HUDEP-2 (cell line): Measurements from ENCODE around the gene POC1B.

ENCODE experiments used
- DNase-seq, 76 experiments: peaks; one replicate each; lab custom pipeline; 2025; ENCODE audit not compliant: unreplicated experiment in 76 of 76; lab: John Stamatoyannopoulos, UW

POC1B gene

DNA sequence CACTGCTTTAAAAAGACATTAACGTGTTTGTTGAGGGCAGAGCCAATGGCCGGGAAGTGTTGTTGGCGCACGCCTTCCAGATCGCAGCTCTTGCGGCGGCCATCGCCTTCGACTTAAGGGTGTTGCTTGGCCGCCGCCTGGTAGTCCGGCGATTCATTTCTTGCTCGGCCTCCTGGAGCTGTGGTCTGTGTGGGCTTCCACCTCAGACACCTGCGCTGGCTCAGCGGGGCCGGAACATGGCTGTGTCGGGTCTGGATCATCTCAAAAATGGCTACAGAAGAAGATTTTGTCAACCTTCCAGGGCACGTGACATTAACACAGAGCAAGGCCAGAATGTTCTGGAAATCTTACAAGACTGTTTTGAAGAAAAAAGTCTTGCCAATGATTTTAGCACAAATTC lies 26.0 kb downstream of the POC1B start:
- no peak for DNase-seq

- no peak for DNase-seq
Observed at GRCh38 chr12:89497467-89497866, 28.4 kb downstream of the POC1B start.

DNA sequence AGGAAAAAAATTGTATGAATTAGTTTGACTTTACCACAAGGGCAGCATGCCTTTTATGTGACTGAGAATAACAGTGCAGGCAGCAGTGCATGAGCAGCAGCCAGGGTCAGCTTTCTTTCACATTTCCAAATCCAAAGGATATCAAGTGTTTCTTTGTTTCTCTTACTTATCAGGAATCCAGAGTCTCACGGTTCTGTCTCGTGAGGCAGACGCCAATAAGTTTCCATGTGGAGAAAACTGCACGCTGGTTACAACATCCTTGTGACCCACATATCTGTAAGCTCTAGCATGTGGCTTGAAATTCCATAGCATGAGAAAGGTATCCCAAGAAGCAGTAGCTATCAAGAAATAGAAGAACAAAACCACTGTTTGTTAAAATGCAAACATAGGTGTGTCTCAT lies 28.8 kb downstream of the POC1B start:
- DNase-seq = no peak

- DNase-seq = no peak
Observed at GRCh38 chr12:89494411-89495231, 31.2 kb downstream of the POC1B start.

DNA sequence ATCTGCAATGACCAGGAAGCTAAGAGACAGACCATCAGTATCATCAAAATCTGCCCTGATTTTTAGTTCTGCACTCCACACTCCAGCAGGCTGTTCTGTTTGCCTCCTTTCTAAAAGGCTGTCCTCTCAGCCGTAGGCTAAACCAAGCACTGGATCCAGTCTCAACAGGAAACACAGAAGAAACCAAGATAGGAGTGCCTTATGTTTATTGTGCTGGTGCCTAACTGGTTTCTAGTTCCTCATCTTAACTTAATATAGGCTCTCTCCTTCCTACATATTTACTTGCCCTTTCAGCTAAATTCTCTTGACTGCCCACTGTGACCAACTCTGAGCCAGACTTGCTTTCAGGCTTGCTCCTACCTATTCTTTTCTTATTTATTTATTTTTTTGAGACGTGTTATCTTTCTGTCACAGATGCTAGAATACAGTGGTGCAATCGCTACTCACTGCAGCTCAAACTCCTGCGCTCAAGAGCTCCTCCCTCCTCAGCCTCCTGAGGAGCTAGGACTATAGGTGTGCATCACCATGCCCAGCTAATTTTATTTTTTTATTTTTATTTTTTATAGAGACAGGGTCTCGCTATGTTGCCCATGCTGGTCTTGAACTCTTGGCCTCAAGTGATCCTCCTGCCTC lies 32.1 kb downstream of the POC1B start:
- no peak for DNase-seq

DNA sequence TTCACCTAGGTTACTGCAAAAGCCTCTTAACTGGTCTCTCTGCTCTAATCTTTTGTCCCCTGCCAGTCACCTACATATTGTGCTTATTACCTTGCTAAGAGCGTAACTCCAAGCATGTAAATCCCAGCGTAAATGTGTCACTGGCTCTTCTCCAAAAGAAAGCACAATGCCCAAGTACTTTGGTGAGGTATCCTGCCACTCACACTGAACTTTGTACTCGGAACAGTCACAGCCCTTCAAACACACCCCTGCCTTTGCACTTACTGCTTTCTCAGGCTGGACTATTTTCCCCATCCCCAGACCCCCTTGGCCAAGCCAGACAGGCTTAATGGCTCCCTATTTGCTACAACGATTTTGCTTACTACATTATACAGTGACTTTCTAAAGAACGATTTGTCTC lies 33.0 kb downstream of the POC1B start:
- DNase-seq = no peak

DNA sequence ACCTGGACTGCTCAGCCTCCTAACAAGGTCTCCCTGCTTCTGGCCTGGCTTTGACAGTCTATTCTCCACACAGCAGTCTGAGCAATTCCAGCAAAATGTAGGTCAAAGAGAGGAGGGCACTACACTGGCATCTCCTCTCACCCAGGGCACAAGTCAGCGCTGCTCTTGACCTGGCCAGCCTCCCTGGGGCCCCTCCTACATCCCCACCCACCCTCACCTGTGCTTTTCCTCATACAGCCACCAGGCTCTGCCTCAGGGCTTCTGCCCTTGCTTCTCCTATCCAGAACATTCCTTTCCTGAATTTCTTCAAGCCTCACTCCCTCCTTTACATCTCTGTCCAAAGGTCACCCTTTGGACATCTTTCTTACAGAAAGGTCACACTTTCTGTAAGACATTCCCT lies 34.9 kb downstream of the POC1B start:
- DNase-seq = no peak

DNA sequence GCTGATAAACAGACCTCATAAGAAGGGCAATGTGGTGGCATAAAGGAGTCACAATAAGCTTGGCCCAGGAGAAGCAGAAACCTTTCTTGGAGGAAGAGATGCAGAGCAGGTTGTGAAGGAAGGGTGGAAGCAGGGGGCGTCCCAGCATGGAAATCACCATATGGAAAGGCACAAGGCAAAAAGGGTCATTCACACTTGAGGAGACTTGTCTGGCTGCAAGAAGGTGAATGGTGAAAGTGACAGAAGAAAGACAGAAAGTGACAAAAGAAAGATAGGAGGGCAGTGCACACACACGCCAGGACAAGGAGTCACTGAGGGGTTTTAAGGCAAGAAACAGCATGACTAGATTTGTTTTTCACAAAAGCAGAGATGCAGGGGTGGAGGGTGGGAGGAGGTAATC lies 39.6 kb downstream of the POC1B start:
- no peak for DNase-seq

DNA sequence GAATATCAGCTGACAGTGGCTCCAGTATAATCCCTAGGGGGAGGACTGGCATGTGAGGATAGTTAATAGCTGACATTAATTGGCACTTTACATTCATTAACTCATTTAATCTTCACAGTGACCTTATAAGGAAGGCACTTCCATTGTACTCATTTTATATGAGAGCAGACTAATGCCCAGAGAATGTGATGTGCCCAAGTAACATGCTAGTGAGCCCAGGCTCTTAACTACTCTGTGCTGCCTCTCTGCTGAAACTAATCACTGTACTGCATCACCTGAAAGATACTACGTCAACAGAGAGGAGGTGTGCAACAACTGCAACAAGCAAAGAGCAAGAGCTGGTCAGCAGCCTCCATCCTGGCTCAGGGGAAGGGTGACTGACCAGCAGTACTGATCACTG lies 41.4 kb downstream of the POC1B start:
- DNase-seq = no peak

- no peak for DNase-seq
Observed at GRCh38 chr12:89481213-89481914, 44.5 kb downstream of the POC1B start.

DNA sequence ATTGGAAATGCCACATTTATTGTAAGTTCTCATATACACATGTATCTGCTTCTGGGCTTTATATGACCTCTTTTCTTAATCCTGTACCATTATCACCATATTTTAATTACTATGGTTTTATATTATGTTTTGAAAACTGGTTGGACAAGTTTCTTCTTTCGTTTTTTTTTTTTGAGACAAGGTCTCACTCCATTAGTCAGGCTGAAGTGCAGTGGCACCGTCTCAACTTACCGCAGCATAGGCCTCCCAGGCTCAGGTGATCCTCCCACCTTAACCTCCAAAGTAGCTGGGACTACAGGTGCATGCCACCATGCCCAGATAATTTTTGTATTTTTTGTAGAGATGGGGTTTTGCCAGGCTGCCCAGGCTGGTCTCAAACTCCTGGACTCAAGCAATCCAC lies 45.9 kb downstream of the POC1B start:
- DNase-seq = no peak

DNA sequence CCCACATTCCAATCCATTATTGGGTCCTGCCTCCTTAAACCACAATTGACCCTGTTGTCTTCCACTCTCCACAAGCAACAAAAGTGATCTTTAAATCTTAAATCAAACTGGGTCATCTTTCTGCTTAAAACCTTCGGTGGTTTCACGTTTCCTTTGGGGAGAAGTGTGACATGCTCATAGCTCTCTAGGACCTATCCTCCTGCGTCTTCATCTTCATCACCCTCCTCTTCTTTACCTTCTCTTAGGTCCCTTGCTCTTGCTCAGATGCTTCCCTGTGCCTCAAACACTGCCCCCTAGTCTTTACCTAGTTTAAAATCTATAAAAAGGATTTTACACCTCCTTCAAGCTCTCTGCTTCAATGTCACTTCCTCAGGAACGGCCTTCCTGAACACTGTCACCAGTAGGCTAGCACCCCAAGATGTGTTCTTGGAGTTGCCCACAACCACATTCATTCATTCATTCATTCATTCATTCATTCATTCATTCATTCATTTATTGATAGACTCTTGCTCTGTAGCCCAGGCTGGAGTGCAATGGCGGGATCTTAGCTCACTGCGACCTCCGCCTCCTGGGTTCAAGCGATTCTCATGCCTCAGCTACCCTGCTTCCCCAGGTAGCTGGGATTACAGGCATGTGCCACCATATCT lies 48.1 kb downstream of the POC1B start:
- no peak for DNase-seq

- no peak for DNase-seq
Observed at GRCh38 chr12:89476904-89477595, 48.8 kb downstream of the POC1B start.

DNA sequence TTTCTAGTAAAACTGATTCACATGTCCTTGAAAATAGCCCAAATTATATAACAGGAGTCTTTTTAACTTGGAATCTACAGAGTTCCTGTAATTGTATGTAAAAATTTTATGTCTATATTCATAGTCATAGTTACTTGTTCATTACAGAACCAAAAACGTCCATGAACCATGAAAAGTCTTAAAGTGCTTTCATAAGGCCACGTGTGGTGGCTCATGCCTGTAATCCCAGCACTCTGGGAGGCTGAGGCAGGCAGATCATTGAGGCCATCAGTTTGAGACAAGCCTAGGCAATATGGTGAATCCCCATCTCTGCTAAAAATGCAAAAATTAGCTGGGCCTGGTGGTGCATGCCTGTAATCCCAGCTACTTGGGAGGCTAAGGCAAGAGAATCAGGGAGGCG lies 49.6 kb downstream of the POC1B start:
- DNase-seq = no peak

GRCh38 chr12:89475203-89475990 lies 50.5 kb downstream of the POC1B start:
- DNase-seq = no peak

GRCh38 chr12:89474615-89475014 lies 51.2 kb downstream of the POC1B start:
- DNase-seq = no peak

DNA sequence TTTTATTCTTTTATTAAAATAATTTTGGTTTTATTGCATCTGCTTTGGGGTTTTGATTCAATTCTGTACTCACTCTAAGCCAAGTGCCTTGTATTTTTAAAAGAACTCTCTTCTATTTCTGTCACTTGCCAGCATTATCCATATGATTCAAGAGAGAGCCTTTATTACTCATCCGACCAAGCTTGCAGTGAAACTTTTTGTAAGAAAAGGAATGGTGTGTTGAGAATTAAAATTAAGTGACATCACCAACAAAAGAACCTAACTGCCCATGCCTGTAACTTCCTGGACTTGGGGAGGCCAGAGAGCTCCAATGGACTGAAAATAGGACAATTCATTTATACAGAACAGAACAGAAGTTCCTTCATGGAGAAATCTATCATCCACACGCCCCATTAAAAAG lies 53.3 kb downstream of the POC1B start:
- no peak for DNase-seq

DNA sequence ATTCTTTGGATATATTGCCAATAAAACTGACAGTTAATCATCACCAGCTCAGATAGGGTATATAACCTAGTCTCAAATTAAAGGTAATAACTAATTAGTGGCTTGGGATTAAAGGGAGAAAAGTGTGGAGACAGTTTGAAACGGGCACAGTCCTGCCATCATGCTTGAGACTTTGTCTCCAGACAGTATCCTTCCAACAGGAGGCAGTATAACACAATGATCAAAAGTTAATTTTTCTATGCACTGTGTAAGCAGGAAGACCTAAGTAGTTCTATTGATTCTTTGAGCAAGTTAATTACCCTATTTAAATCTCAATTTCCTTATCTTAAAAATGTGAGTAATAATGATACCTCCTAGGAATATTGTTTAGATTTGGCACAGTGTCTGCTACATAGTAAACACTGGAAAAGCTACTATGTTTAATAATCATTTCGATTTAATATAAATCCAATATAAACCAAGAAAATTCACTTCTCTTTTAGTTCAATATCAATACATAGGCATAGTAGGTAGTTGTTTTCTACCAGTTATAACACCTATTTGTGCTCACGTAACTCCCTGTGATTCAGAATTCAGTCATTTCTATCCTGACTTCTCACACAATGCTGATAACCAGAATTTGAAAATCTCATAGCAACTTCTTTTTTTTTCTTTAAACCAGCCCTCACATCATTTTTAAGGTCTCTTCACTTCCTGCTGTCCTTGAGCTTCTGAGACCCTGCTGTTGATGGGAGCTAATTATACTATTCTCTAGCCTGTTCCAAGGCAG lies 54.9 kb downstream of the POC1B start:
- peak in 29 of 76 experiments; percentile 1 to 64 (median 38) for DNase-seq

DNA sequence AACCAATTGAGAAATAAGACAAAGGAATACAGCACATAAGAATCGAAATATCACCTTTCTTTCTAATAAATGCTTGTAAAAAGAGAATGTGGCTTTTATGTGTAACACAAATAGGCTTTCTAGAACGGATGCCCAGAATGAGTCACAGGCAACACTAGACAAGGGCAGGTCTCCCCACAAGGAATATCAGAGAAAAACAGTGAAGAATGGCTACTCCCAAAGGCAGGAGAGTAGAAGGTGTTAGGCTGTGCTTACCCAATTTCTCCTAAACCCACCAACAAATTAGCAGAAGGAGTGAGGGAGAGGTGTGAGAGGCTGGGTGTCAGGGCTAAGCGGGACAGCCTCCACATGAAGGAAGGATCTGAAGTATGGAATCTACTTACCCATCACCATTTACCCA lies 56.5 kb downstream of the POC1B start:
- no peak for DNase-seq
